Erythroblast (primary cell): Measurements from ENCODE around the gene ANAPC5.

Experiments
- GATA1 ChIP-seq: IDR thresholded peaks from 2 replicates; pipeline ENCODE4 v1.6.1; 2011; ENCODE audit warnings: low read depth, mild to moderate bottlenecking, control low read depth, low read length, moderate library complexity
- POLR2A ChIP-seq: IDR thresholded peaks from 2 replicates; pipeline ENCODE4 v1.6.1; 2011; ENCODE audit warnings: mild to moderate bottlenecking, low read length

DNA sequence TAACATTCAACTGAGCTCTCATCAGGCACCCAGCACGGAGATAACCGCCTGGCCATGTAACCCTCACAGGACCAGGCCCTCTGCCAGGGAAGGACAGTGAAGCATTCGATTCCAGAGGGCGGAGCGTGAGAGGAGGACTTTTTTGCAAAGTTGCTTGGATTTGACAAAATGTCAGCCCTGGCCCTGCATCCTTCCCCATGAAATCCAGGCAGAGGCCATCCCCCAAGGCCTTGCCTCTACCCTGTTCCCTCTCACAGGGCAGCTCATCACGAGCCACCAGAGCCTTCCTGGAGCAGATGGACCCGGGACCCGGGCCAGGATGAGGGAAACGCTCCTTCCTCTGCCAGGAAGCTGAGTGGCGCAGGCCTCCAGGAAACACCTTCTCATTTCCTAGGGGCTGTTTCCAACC, 72.7 kb downstream of the ANAPC5 start:
- TF ChIP-seq POLR2A (no peak), GATA1 (no peak)
